Omental fat pad (tissue), 4 donors: ENCODE data around the gene ARHGEF10L. TPM values are rescaled to one million over a fixed set of nuclear protein-coding genes. Genes with fewer than 3 reads are reported as not detected.

ENCODE experiments used
- ATAC-seq: fragments of 150-250 bp; one replicate; pipeline ENCODE4 v1.9.1; 2016; ENCODE audit warnings: mild to moderate bottlenecking, moderate library complexity; ENCODE audit not compliant: low FRiP score
- DNase-seq: peaks from one replicate; pipeline ENCODE4 v3.0.0-alpha.2; 2019; ENCODE audit warnings: low spot score
- total RNA-seq, 4 donors: library from RNA; depleted of rRNA; stranded (reverse); fragments of >200 nt; gene quantifications; one replicate each; pipeline ENCODE4 v1.1.0, GENCODE V29; 2016
- TF ChIP-seq, protein P1 (sequence below), 3 donors: fragments of 450-650 bp; IDR thresholded peaks; one replicate each; pipeline ENCODE4 v1.5.1; 2016 to 2017; ENCODE audit warnings: antibody characterized with exemption in 3 of 3, mild to moderate bottlenecking in 3 of 3, moderate library complexity in 2 of 3

The ARHGEF10L gene
- total RNA-seq, 4 donors from 2014 or later, result 17.3 to 59.0 (median 39.9) TPM

- no peak for ATAC-seq
- TF ChIP-seq, protein P1, sequence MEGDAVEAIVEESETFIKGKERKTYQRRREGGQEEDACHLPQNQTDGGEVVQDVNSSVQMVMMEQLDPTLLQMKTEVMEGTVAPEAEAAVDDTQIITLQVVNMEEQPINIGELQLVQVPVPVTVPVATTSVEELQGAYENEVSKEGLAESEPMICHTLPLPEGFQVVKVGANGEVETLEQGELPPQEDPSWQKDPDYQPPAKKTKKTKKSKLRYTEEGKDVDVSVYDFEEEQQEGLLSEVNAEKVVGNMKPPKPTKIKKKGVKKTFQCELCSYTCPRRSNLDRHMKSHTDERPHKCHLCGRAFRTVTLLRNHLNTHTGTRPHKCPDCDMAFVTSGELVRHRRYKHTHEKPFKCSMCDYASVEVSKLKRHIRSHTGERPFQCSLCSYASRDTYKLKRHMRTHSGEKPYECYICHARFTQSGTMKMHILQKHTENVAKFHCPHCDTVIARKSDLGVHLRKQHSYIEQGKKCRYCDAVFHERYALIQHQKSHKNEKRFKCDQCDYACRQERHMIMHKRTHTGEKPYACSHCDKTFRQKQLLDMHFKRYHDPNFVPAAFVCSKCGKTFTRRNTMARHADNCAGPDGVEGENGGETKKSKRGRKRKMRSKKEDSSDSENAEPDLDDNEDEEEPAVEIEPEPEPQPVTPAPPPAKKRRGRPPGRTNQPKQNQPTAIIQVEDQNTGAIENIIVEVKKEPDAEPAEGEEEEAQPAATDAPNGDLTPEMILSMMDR (IDR thresholded peaks at IDR 0.05), result no peak
- DNase-seq, result no peak
Measured at GRCh38 chr1:17732475-17732874, 193.0 kb downstream of the ARHGEF10L start.

DNA sequence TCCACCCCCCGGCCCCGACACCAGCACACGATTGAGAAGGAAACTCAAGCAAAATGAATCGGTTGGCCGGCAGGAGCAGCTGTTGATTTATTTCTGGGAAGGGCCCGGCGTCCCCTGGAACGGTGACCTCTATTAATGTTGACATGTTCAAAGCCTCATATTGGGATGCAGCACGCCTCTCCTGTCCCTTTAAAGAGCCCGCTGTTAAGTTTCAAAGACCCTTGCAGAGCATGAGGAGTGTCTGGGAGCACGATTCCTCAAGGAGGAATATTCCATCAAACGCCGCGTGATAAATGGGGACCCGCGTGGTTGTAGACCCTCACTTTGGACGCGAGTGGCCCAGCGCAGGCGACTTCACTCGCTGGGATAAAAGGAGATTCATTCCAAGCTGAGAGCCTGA is 194.2 kb downstream of the ARHGEF10L start:
- no peak for DNase-seq
- TF ChIP-seq, protein P1 (IDR thresholded peaks at IDR 0.05), result no peak

DNA sequence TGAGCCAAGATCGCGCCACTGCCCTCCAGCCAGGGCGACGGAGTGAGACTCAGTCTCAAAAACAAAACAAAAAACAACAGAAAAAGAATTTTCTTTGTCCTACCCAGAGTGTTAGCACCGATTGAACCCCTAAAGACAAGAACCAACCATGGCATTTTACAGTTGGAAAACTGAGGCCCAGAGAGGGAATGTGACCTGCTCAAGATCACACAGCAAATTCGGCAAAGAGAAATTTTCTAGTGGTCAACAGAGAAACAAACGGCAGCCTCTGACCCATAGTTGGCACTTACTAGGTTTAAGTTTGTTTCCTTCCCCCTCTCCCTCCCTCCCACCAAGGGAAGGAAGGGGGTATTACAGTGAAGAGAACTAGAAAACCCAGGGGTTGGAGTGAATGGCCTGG is 195.1 kb downstream of the ARHGEF10L start:
- no peak for DNase-seq
- no peak for ATAC-seq
- TF ChIP-seq, protein P1 (IDR thresholded peaks at IDR 0.05), result no peak

More for the DNA sequence above, 194.2 kb downstream of the ARHGEF10L start:
- ATAC-seq, result no peak

DNA sequence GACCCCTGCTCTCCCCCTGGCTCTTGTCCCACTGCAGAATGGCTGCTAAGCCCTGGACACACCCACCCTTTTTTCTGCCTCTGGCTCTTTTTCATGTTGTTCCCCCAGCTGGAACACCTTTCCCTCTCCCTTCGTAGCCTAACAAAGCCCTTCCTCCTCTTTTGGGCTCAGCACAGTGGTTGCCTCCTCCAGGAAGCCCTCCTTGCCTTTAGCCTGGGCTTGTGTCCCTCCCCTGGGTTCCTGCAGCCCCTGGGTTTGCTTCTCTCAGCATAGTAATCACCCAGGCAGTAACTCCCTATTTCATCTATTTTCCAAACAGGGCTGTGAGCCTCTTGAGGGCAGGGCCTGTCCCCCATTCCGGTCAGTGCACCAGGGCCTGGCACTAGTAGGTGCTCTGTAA is 195.8 kb downstream of the ARHGEF10L start:
- ATAC-seq (no peak), DNase-seq (no peak)
- TF ChIP-seq, protein P1 (IDR thresholded peaks at IDR 0.05), result no peak

- DNase-seq (no peak), ATAC-seq (no peak)
- TF ChIP-seq, protein P1 (IDR thresholded peaks at IDR 0.05), result no peak
Measured at GRCh38 chr1:17735793-17736192, 196.3 kb downstream of the ARHGEF10L start.

- ATAC-seq, result no peak
- no peak for DNase-seq
- TF ChIP-seq, protein P1 (IDR thresholded peaks at IDR 0.05), result no peak
Measured at GRCh38 chr1:17736625-17737024, 197.1 kb downstream of the ARHGEF10L start.

DNA sequence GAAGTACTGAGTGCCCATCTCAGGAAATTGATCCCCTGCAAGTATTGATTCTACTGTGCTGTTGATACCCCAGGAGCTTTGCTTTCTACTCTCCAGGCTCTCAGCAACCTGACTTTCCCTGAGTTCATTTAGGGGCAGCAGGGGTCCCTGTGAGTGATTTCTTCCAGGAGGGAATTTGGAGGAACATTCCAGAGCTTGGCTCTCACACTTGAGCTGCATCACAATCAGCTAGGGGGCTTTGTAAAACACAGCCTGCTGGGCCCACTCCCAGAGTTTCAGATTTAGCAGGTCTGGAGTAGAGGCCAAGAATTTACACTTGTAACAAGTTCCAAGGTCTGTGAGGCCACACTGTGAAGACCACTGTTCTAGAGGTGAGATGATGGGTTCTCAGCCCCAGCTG is 199.6 kb downstream of the ARHGEF10L start:
- no peak for ATAC-seq
- TF ChIP-seq, protein P1 (IDR thresholded peaks at IDR 0.05), result no peak
- DNase-seq, result no peak
